GM12865 (cell line): ENCODE data around the gene HEYL.

Experiments
- DNase-seq: peaks from one replicate; pipeline ENCODE4 v3.0.0; 2010; ENCODE audit warnings: low read depth
- H3K4me3 ChIP-seq: 2 replicates; pipeline ENCODE4 v1.5.1; 2011; ENCODE audit warnings: mild to moderate bottlenecking, low read depth, low read length, control low read depth
- CTCF ChIP-seq: IDR thresholded peaks from 2 replicates; pipeline ENCODE4 v1.5.1; 2011; ENCODE audit warnings: low read length, control low read depth, low read depth, inconsistent platforms; ENCODE audit not compliant: insufficient read depth; ENCODE audit errors: missing control alignments

HEYL gene

GRCh38 chr1:39585933-39586332 is 53.5 kb downstream of the HEYL start:
- no peak for TF ChIP-seq CTCF
- no peak for DNase-seq
- H3K4me3 ChIP-seq = no peak overlapping the region

- H3K4me3 ChIP-seq = peak overlapping the region; percentile 57
- TF ChIP-seq CTCF = no peak
- no peak for DNase-seq
These were observed 63.3 kb downstream of the HEYL start for GRCh38 chr1:39576016-39576657.

GRCh38 chr1:39575191-39576015 is 64.0 kb downstream of the HEYL start:
- DNase-seq = peak; percentile 51
- TF ChIP-seq CTCF = no peak
- H3K4me3 ChIP-seq = peak overlapping the region; percentile 57

GRCh38 chr1:39574646-39575045 is 64.8 kb downstream of the HEYL start:
- no peak for DNase-seq
- TF ChIP-seq CTCF = no peak
- H3K4me3 ChIP-seq = peak overlapping the region; percentile 57
